Measurements from ENCODE around the gene VAMP8. TPM values are rescaled to one million over a fixed set of nuclear protein-coding genes. Genes with fewer than 3 reads are reported as not detected.

The VAMP8 gene
- total RNA-seq, 1 experiment from 2014 or later: not detected

DNA sequence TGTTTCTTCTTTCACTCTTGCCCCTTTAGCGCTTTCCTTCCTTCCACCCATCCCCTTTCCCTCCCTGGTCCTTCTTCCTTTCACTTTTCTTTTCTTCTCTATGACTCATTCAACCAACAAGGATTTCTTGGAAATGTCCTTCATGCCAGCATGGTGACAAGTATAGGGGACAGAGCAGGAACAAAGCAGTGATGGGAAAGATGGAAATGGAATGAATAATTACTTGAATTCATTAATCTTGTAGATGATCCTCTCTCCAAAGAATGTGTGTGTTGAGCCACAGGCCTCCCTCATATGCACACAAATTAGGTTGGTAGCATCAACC lies 8.4 kb downstream of the VAMP8 start:
- BruUV-seq (replicated peaks): no TSS peak
- Histone ChIP-seq H3K4me1 (ENCODE audit: insufficient read depth, low read length, poor library complexity, severe bottlenecking) (peaks cover 24% of the 10 kb centered on the region), H3K36me3 (ENCODE audit: insufficient read depth, low read length, poor library complexity, severe bottlenecking) (no peaks in the 10 kb centered on the region), H3K27ac (ENCODE audit: low read depth, low read length, poor library complexity, severe bottlenecking) (no peak overlapping the region), H3K27me3 (replicated peaks; ENCODE audit: insufficient read depth, low read depth, low read length, poor library complexity) (no peaks in the 10 kb centered on the region), H3K9me3 (ENCODE audit: low read depth, low read length, poor library complexity, severe bottlenecking) (no peaks in the 10 kb centered on the region), H3K4me3 (ENCODE audit: low read depth, low read length, poor library complexity, severe bottlenecking) (no peak overlapping the region)
- ChIA-PET CTCF (no interaction called here), POLR2A (ENCODE audit: low non-redundant PET) (no interaction called here)
- DNase-seq (ENCODE audit: low spot score): no peak
- intact Hi-C loops (cut with micrococcal nuclease; ENCODE audit: unreplicated experiment): no loop called here
- TF ChIP-seq, protein P1, sequence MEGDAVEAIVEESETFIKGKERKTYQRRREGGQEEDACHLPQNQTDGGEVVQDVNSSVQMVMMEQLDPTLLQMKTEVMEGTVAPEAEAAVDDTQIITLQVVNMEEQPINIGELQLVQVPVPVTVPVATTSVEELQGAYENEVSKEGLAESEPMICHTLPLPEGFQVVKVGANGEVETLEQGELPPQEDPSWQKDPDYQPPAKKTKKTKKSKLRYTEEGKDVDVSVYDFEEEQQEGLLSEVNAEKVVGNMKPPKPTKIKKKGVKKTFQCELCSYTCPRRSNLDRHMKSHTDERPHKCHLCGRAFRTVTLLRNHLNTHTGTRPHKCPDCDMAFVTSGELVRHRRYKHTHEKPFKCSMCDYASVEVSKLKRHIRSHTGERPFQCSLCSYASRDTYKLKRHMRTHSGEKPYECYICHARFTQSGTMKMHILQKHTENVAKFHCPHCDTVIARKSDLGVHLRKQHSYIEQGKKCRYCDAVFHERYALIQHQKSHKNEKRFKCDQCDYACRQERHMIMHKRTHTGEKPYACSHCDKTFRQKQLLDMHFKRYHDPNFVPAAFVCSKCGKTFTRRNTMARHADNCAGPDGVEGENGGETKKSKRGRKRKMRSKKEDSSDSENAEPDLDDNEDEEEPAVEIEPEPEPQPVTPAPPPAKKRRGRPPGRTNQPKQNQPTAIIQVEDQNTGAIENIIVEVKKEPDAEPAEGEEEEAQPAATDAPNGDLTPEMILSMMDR (conservative IDR thresholded peaks at IDR 0.05; ENCODE audit: low read depth, low read length): no peak
- no peak for TF ChIP-seq EZH2 (IDR thresholded peaks at IDR 0.05; ENCODE audit: borderline replicate concordance, low read depth, low read length, poor library complexity, severe bottlenecking)

DNA sequence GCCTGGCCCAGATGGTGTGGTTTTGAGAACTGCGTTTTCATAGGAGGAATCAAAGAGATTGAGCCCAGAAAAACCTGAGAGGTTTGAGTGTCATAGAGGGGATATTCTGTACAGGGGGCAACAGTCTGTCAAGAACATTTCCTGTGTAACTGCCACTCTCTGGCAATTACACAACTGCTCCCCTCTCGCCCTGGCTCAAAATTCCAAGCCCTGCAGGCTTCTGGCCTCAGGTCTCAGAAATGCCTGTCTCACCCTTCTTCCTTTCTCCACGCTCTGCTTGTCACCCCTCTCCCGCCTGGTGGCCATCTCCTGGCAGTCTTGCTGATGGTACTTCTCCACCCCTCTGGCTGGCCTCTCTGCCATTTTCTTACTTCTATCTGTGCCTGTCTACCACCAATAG lies 10.8 kb downstream of the VAMP8 start:
- intact Hi-C loops (cut with micrococcal nuclease; ENCODE audit: unreplicated experiment): no loop called here
- H3K27ac ChIP-seq (ENCODE audit: low read depth, low read length, poor library complexity, severe bottlenecking): no peak overlapping the region
- CTCF ChIA-PET: no interaction called here
- H3K9me3 ChIP-seq (ENCODE audit: low read depth, low read length, poor library complexity, severe bottlenecking): no peaks in the 10 kb centered on the region
- H3K27me3 ChIP-seq (replicated peaks; ENCODE audit: insufficient read depth, low read depth, low read length, poor library complexity): no peaks in the 10 kb centered on the region
- H3K4me3 ChIP-seq (ENCODE audit: low read depth, low read length, poor library complexity, severe bottlenecking): no peak overlapping the region
- TF ChIP-seq EZH2 (IDR thresholded peaks at IDR 0.05; ENCODE audit: borderline replicate concordance, low read depth, low read length, poor library complexity, severe bottlenecking): no peak
- TF ChIP-seq, protein P1 (conservative IDR thresholded peaks at IDR 0.05; ENCODE audit: low read depth, low read length): no peak
- H3K36me3 ChIP-seq (ENCODE audit: insufficient read depth, low read length, poor library complexity, severe bottlenecking): no peaks in the 10 kb centered on the region
- POLR2A ChIA-PET (ENCODE audit: low non-redundant PET): no interaction called here
- no TSS peak for BruUV-seq (replicated peaks)
- peaks cover 24% of the 10 kb centered on the region for H3K4me1 ChIP-seq (ENCODE audit: insufficient read depth, low read length, poor library complexity, severe bottlenecking)
- no peak for DNase-seq (ENCODE audit: low spot score)

DNA sequence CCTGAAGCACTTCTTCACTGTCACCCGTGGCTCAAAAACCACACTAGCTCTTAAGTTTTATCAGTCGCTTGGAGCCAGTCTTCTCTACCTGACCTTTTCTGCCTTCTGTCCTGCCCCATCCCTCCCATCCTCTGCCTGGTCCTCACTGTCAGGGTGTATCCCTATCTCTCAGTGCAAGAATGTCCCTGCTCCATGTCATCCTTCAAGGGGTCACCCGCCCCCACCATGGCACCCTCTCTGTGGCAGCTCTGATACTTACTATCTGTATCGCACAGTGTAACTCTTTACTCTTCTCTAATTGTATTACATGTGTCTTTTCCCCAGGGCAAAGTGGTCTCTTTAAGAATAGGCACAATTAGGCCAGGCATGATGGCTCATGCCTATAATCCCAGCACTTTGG lies 11.3 kb downstream of the VAMP8 start:
- no peaks in the 10 kb centered on the region for H3K36me3 ChIP-seq (ENCODE audit: insufficient read depth, low read length, poor library complexity, severe bottlenecking)
- H3K4me1 ChIP-seq (ENCODE audit: insufficient read depth, low read length, poor library complexity, severe bottlenecking): peaks cover 24% of the 10 kb centered on the region
- no peak overlapping the region for H3K4me3 ChIP-seq (ENCODE audit: low read depth, low read length, poor library complexity, severe bottlenecking)
- no peaks in the 10 kb centered on the region for H3K9me3 ChIP-seq (ENCODE audit: low read depth, low read length, poor library complexity, severe bottlenecking)
- no peaks in the 10 kb centered on the region for H3K27me3 ChIP-seq (replicated peaks; ENCODE audit: insufficient read depth, low read depth, low read length, poor library complexity)
- ChIA-PET CTCF (no interaction called here), POLR2A (ENCODE audit: low non-redundant PET) (no interaction called here)
- DNase-seq (ENCODE audit: low spot score): no peak
- no peak overlapping the region for H3K27ac ChIP-seq (ENCODE audit: low read depth, low read length, poor library complexity, severe bottlenecking)
- no TSS peak for BruUV-seq (replicated peaks)
- intact Hi-C loops (cut with micrococcal nuclease; ENCODE audit: unreplicated experiment): no loop called here
- TF ChIP-seq, protein P1 (conservative IDR thresholded peaks at IDR 0.05; ENCODE audit: low read depth, low read length): no peak
- no peak for TF ChIP-seq EZH2 (IDR thresholded peaks at IDR 0.05; ENCODE audit: borderline replicate concordance, low read depth, low read length, poor library complexity, severe bottlenecking)
